PC-3 (cell line): Measurements from ENCODE around the gene CCDC63.

Experiments used
- CTCF ChIP-seq: fragments of 300-600 bp; sonication (generic); conservative IDR thresholded peaks from 2 replicates; pipeline ENCODE4 v1.5.1; 2017; ENCODE audit warnings: antibody characterized with exemption, low read depth, mild to moderate bottlenecking, low read length
- EZH2phosphoT487 ChIP-seq: fragments of 300-600 bp; sonication (generic); IDR thresholded peaks from 2 replicates; pipeline ENCODE4 v1.6.1; 2018; ENCODE audit warnings: mild to moderate bottlenecking, antibody characterized with exemption, low read length, borderline replicate concordance

- TF ChIP-seq CTCF (no peak), EZH2phosphoT487 (no peak)
Measured at GRCh38 chr12:110849221-110849620, 2.4 kb downstream of the CCDC63 start.
